Measurements from ENCODE around the gene UBL7.

DNA sequence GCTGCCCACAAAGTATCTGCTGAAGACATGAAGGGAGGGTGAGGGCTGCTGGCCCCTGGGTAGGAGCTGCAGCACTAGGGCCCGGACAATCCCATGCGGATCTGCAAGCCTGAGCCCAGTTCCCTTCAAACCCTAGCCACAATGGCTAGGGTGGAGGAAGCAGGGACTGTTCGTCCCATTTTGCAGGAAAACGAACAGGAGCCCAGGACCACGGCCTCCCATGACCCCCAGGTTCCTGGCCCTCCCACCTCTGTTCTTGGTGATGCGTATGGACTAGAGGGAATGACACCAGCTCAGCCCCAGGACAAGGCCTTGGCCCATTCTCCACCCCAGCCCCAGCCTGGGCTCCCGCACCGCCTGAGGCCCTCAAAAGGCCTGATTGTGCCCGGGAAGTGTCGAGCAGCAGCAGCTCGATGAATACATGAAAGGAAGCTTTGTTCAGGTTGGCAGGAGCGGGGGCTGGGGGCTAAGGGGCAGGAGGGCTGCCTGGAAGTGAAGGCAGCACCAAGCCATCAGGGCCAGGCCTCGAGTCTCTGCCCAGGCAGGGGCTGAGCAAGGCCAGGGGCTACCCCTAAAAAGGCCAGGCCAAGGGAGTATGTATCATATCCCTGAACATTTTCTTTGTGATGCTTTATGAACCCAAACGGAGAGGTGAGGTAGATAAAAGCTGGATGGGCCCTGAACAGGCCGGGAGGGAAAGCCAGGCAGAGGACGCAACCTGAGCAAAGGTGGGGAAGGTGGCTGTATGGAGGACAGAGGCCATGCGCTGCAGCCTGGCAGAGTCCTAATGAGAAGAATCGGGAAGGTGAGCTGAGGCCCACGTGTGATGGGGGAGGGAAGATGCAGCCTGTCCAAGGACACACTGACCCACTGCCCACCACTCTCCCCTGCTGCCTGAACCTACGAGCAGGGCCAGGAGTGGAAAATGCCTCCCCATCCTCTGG, 39.4 kb downstream of the UBL7 start:
- TF ChIP-seq, protein P1, sequence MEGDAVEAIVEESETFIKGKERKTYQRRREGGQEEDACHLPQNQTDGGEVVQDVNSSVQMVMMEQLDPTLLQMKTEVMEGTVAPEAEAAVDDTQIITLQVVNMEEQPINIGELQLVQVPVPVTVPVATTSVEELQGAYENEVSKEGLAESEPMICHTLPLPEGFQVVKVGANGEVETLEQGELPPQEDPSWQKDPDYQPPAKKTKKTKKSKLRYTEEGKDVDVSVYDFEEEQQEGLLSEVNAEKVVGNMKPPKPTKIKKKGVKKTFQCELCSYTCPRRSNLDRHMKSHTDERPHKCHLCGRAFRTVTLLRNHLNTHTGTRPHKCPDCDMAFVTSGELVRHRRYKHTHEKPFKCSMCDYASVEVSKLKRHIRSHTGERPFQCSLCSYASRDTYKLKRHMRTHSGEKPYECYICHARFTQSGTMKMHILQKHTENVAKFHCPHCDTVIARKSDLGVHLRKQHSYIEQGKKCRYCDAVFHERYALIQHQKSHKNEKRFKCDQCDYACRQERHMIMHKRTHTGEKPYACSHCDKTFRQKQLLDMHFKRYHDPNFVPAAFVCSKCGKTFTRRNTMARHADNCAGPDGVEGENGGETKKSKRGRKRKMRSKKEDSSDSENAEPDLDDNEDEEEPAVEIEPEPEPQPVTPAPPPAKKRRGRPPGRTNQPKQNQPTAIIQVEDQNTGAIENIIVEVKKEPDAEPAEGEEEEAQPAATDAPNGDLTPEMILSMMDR (IDR thresholded peaks at IDR 0.05), result no peak
- no peak for TF ChIP-seq POLR2A (IDR thresholded peaks at IDR 0.05)
- TF ChIP-seq POLR2AphosphoS5 (IDR thresholded peaks at IDR 0.05), result no peak
